Glutamatergic neuron (in vitro differentiated cells): ENCODE data around the gene CELA3B. TPM values are rescaled to one million over a fixed set of nuclear protein-coding genes. Genes with fewer than 3 reads are reported as not detected.
A peak's percentile ranks its signal among the peaks of the same experiment; 100 is the strongest.

ENCODE experiments used
- DNase-seq: peaks from one replicate; pipeline ENCODE4 v3.0.0; 2022
- H3K27ac Mint-ChIP-seq: one replicate; pipeline ENCODE4 v1.8.0; 2020; ENCODE audit warnings: mild to moderate bottlenecking, mixed read lengths, inconsistent platforms; ENCODE audit not compliant: unreplicated experiment
- H3K27me3 Mint-ChIP-seq: one replicate; pipeline ENCODE4 v1.8.0; 2020; ENCODE audit warnings: mild to moderate bottlenecking, moderate library complexity, mixed read lengths, inconsistent platforms; ENCODE audit not compliant: unreplicated experiment
- H3K36me3 Mint-ChIP-seq: one replicate; pipeline ENCODE4 v1.8.0; 2020; ENCODE audit warnings: mild to moderate bottlenecking, mixed read lengths, inconsistent platforms; ENCODE audit not compliant: unreplicated experiment
- H3K4me1 Mint-ChIP-seq: one replicate; pipeline ENCODE4 v1.8.0; 2020; ENCODE audit warnings: mild to moderate bottlenecking, low read depth, mixed read lengths, inconsistent platforms; ENCODE audit not compliant: unreplicated experiment
- H3K4me3 Mint-ChIP-seq: one replicate; pipeline ENCODE4 v1.8.0; 2020; ENCODE audit warnings: mild to moderate bottlenecking, mixed read lengths, inconsistent platforms; ENCODE audit not compliant: unreplicated experiment
- H3K9me3 Mint-ChIP-seq: one replicate; pipeline ENCODE4 v1.8.0; 2020; ENCODE audit warnings: mild to moderate bottlenecking, moderate library complexity, mixed read lengths, inconsistent platforms; ENCODE audit not compliant: unreplicated experiment
- CTCF ChIP-seq: fragments of 200-600 bp; sonication (generic); IDR thresholded peaks from one replicate; pipeline ENCODE4 v1.5.0; 2021; ENCODE audit not compliant: partially characterized antibody, unreplicated experiment
- total RNA-seq: library from RNA; stranded (reverse); fragmentation: NEBNext Ultra II Directional; extraction: Animal tissue kit (Norgen Biotek cat#: 25700); gene quantifications from one replicate; pipeline ENCODE4 v1.2.1, GENCODE V29; 2021; ENCODE audit not compliant: unreplicated experiment

Gene CELA3B
- total RNA-seq, 1 donor from 2014 or later = not detected

- Mint-ChIP-seq H3K4me1 (peaks cover 3% of the 10 kb centered on the region), H3K9me3 (no peaks in the 10 kb centered on the region)
Observed at GRCh38 chr1:21932127-21932526, 44.7 kb upstream of the CELA3B start.

GRCh38 chr1:21933397-21934248 lies 43.2 kb upstream of the CELA3B start:
- TF ChIP-seq CTCF = no peak
- Mint-ChIP-seq H3K27ac (no peak overlapping the region), H3K36me3 (no peaks in the 10 kb centered on the region), H3K4me1 (peaks cover 7% of the 10 kb centered on the region), H3K9me3 (peaks cover 4% of the 10 kb centered on the region), H3K4me3 (no peak overlapping the region), H3K27me3 (peaks cover 8% of the 10 kb centered on the region)
- DNase-seq = no peak

More at GRCh38 chr1:21932127-21932526, 44.7 kb upstream of the CELA3B start:
- DNase-seq = no peak
- H3K36me3 Mint-ChIP-seq = no peaks in the 10 kb centered on the region
- H3K27me3 Mint-ChIP-seq = peaks cover 5% of the 10 kb centered on the region
- no peak overlapping the region for H3K4me3 Mint-ChIP-seq
- TF ChIP-seq CTCF = no peak
- H3K27ac Mint-ChIP-seq = no peak overlapping the region

- peak overlapping the region; percentile 64 for H3K4me3 Mint-ChIP-seq
- H3K4me1 Mint-ChIP-seq = peaks cover 7% of the 10 kb centered on the region
- H3K27me3 Mint-ChIP-seq = peaks cover 8% of the 10 kb centered on the region
- H3K27ac Mint-ChIP-seq = no peak overlapping the region
- no peak for DNase-seq
- TF ChIP-seq CTCF = no peak
- H3K9me3 Mint-ChIP-seq = peaks cover 4% of the 10 kb centered on the region
- no peaks in the 10 kb centered on the region for H3K36me3 Mint-ChIP-seq
Observed at GRCh38 chr1:21935393-21935804, 41.4 kb upstream of the CELA3B start.

GRCh38 chr1:21935891-21936365 lies 40.9 kb upstream of the CELA3B start:
- no peak for TF ChIP-seq CTCF
- no peak for DNase-seq
- Mint-ChIP-seq H3K4me1 (peaks cover 7% of the 10 kb centered on the region), H3K9me3 (peaks cover 4% of the 10 kb centered on the region), H3K27ac (no peak overlapping the region), H3K27me3 (peaks cover 8% of the 10 kb centered on the region), H3K36me3 (no peaks in the 10 kb centered on the region), H3K4me3 (no peak overlapping the region)
